ENCODE results near the gene PGA3.
"Not testable (repeated sequence)": the region's sequence is repeated elsewhere in the genome, so short reads cannot be mapped to it uniquely, and the experiment has no call there.

Gene PGA3

DNA sequence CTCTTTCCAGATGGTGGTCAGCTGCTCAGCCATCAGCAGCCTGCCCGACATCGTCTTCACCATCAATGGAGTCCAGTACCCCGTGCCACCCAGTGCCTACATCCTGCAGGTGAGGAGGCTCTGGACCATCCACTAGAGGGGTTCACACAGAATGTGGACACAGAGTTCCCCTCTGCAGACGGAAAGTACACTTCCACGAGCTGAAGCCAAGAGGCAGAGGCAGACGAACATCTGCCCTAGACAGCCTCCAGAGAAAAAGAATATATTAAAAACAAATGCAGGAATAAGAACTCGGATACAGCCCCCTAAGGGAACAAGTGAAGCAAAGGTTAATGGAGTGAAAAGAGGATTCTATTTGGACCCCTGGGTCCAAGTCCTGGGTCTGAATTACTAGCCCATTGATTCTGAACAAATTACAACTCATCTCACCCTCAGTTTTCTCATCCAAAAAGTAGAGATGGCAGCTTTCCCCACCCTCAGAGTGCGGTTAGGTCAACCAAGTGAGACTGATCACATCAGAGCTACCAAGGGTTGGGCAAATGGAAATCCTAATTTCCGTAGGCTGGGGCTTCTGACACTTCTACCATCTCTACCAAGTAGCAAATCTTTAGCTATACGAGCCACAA lies 8.1 kb downstream of the PGA3 start:
- DNase-seq = not testable (repeated sequence)

DNA sequence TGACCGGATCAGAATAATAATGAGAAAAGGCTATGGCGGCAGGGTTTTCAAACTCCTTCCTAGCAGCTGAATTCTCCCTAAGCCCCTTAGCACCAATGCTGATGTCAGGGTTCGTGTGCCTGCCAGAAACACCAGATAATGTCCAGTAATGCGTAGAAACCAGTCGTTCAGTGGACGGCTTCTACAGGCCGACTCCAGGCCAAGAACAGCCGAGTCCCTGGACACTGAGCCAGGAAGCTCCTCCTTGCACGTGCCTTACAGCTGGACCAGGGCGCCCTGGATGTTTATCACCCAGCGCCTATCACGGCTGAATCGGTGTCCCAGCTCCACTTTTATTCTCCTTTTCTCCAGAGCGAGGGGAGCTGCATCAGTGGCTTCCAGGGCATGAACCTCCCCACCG lies 8.9 kb downstream of the PGA3 start:
- not testable (repeated sequence) for DNase-seq

DNA sequence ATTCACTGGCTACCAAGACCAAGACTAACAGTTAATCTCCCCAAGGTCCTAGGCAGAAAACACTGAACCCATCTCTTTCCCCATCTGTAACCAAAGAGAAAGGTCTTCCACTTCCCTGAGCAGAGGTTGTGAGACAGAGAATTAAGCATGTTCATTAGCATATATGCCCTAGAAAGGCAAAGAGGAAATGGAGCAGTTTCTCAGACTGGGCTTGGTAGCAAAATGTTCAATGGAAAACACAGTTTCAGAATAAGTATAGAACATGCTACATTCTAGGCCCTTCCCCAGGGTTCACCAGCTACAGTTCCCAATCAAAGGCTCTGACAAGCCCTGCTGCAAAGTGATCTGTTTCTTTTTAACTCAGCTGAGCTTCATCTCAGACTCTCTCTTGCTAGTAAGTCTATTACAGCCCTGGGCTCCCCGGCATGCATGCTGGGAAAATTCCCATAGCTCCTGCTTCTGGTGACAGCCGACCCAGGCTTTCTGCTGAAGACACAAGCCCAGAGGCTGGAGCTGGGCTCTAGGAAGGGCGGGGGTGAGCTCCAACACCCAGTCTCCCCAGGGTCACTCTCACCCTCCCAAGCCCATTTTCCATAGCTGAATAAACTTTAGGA lies 10.5 kb downstream of the PGA3 start:
- not testable (repeated sequence) for DNase-seq

DNA sequence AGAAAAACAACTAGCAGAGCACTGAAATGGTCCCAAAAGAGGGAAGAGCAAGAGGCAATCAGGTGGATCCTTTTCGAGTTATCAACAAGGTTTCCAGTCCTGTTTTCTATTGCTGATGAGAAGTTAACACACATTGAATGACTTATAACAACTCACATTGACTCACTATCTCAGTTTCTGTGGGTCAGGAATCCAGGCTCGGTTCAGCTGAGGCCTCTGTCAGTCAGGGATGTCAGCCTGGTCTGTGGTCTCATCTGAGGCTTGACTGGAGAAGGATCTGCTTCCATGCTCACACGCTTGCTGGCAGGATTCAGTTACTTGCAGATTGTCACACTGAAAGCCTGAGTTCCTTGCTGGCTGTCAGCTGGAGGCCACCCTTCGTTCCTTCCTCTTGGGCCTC lies 15.0 kb downstream of the PGA3 start:
- DNase-seq = not testable (repeated sequence)

DNA sequence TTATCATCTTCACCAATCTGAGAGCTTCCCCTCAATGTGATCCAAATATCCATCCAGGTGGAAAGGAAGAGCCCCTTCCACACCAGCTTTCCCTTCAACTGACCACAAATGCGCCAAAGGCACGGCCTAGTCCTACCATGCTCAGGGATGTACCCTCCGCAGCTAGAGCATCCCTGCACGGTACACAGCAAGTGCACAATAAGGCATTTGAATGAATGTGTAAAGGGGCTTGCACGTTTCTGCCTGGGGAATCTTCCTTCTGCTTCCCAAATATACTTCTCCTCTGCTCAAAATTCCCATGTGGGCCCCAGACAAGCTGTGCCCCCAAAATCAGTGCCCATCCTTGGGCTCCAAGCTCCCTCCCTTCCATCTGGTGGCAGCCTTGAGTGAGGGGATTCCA lies 15.7 kb downstream of the PGA3 start:
- not testable (repeated sequence) for DNase-seq

DNA sequence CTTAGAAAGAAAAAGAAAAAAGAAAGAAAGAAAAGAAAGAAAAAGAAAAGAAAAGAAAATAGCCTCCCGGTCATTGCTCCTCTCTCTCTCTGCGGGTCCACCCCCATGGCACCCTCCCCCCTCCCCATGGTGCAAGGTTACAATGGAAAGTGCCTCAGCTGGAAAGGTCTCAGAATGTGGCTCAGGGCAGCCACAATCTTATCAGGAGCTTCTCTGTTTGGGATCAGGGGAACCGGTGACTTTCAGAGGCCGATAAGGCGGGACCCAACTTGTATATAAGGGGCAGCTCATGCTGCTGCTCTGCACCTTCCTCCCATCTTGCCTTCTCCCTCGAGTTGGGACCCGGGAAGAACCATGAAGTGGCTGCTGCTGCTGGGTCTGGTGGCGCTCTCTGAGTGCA lies 18.7 kb downstream of the PGA3 start, which contains the start of gene PGA4:
TSS of gene PGA4 (plus strand) at position 301 of the 400 bp plus-strand sequence. CDS start at position 355, 54 bp downstream.
- not testable (repeated sequence) for DNase-seq

DNA sequence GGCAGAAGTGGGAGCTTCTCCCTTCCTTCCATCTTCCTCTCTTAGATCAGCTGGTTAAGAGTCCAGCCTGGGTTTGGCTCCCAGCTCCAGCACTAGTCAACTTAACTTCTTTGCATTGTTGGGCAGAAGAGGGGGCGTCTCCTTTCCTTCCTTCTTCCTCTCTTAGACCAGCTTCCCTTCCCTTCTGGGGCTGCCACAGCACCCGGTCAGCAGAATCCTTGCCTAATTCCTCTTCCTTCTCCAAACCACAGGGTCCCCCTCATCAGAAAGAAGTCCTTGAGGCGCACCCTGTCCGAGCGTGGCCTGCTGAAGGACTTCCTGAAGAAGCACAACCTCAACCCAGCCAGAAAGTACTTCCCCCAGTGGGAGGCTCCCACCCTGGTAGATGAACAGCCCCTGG lies 19.4 kb downstream of the PGA3 start:
- DNase-seq = not testable (repeated sequence)

DNA sequence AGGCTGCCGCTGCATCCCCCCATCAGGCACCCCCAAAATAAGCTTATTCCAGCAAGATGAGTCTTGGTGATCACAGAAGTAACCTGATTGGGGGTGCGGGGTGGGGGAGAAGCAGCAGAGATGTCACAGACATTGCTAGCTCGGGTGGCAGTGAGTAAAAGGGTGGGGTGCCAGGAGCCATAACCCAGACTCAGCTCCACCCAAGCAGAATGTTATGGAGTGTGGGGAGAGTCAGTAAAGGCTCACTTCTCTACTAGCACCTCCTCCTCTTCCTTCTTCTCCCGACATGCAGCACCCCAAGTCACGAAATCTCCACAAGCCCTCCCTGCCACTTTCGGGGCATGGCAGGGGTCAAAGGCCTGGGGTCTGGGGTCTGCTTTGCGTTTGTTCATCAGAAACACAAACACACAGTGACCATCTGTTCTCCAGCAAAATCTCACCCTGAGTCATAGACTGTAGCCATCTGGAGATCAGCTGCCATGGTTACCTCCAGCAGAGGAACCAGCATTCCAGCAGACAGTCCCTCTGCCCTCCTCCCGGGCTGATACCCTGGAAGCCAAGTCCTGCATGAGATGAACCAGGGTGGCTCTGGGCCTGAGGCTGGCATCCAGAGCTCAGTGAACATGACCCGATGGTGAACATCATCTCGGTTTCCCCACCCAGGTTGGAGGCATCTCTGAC lies 23.3 kb downstream of the PGA3 start:
- not testable (repeated sequence) for DNase-seq

DNA sequence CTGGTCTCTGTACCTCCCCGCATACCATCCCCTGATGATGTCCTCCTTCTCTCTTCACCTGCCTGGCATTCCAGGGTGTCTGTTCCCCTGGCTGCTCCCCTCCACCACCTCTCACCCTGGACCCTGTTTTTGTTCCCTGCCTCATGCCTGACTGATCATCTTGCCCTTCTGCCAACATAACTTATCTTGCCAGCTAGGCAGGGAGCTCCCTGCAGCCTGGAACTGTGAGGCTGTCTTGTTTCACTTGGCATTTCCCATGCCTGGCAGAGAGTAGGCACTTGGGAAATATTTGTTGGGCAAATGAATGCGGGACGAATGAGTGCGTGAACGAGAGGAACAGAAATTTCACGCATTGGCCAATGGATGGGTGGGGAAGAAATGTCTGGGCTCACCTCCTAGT lies 26.1 kb downstream of the PGA3 start:
- not testable (repeated sequence) for DNase-seq

DNA sequence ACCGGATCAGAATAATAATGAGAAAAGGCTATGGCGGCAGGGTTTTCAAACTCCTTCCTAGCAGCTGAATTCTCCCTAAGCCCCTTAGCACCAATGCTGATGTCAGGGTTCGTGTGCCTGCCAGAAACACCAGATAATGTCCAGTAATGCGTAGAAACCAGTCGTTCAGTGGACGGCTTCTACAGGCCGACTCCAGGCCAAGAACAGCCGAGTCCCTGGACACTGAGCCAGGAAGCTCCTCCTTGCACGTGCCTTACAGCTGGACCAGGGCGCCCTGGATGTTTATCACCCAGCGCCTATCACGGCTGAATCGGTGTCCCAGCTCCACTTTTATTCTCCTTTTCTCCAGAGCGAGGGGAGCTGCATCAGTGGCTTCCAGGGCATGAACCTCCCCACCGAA lies 27.7 kb downstream of the PGA3 start:
- not testable (repeated sequence) for DNase-seq

DNA sequence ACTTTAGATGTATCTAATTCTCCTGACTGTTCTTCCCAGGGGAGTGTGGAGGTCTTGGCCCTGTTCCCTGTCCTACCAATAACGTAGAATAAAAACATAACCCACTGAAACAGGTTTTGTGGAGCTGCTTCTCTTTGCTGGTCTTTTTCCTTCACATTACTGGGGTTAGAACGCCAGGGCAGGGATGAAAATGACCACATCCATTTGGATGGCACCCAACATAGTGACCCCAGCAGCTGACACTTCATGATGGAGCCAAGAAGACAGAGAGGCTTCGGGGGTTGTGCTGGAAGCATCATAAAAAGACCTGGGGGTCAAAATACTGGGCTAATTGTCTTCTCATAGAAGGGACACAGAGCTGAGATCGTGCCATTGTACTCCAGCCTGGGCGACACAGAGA lies 28.3 kb downstream of the PGA3 start:
- DNase-seq = not testable (repeated sequence)

DNA sequence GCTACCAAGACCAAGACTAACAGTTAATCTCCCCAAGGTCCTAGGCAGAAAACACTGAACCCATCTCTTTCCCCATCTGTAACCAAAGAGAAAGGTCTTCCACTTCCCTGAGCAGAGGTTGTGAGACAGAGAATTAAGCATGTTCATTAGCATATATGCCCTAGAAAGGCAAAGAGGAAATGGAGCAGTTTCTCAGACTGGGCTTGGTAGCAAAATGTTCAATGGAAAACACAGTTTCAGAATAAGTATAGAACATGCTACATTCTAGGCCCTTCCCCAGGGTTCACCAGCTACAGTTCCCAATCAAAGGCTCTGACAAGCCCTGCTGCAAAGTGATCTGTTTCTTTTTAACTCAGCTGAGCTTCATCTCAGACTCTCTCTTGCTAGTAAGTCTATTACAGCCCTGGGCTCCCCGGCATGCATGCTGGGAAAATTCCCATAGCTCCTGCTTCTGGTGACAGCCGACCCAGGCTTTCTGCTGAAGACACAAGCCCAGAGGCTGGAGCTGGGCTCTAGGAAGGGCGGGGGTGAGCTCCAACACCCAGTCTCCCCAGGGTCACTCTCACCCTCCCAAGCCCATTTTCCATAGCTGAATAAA lies 29.3 kb downstream of the PGA3 start:
- not testable (repeated sequence) for DNase-seq

DNA sequence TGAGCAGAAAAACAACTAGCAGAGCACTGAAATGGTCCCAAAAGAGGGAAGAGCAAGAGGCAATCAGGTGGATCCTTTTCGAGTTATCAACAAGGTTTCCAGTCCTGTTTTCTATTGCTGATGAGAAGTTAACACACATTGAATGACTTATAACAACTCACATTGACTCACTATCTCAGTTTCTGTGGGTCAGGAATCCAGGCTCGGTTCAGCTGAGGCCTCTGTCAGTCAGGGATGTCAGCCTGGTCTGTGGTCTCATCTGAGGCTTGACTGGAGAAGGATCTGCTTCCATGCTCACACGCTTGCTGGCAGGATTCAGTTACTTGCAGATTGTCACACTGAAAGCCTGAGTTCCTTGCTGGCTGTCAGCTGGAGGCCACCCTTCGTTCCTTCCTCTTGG lies 33.8 kb downstream of the PGA3 start:
- not testable (repeated sequence) for DNase-seq

DNA sequence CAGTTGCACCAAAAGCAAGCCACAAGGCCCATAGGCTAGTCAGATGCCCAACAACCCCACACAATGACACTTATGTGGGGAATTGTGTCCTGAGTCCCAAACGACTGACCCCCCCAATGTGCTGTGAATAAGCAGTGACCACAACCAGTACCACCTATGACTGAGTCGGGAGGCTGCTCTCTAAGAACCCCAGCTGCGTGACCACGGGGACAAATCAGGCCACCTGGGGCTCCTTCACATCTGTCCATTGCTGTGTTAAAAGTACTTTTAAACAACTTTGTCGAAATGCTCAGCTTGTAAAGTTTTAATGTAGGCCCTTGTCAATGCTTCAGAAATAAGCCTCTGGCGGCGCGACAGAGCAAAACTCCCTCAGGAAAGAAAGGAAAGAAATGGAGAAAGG lies 37.0 kb downstream of the PGA3 start:
- not testable (repeated sequence) for DNase-seq

DNA sequence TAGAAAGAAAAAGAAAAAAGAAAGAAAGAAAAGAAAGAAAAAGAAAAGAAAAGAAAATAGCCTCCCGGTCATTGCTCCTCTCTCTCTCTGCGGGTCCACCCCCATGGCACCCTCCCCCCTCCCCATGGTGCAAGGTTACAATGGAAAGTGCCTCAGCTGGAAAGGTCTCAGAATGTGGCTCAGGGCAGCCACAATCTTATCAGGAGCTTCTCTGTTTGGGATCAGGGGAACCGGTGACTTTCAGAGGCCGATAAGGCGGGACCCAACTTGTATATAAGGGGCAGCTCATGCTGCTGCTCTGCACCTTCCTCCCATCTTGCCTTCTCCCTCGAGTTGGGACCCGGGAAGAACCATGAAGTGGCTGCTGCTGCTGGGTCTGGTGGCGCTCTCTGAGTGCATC lies 37.6 kb downstream of the PGA3 start, which contains the start of gene PGA5:
TSS of gene PGA5 (plus strand) at position 301 of the 400 bp plus-strand sequence. CDS start at position 353, 52 bp downstream.
- DNase-seq = not testable (repeated sequence)

DNA sequence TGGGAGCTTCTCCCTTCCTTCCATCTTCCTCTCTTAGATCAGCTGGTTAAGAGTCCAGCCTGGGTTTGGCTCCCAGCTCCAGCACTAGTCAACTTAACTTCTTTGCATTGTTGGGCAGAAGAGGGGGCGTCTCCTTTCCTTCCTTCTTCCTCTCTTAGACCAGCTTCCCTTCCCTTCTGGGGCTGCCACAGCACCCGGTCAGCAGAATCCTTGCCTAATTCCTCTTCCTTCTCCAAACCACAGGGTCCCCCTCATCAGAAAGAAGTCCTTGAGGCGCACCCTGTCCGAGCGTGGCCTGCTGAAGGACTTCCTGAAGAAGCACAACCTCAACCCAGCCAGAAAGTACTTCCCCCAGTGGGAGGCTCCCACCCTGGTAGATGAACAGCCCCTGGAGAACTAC lies 38.2 kb downstream of the PGA3 start:
- not testable (repeated sequence) for DNase-seq

DNA sequence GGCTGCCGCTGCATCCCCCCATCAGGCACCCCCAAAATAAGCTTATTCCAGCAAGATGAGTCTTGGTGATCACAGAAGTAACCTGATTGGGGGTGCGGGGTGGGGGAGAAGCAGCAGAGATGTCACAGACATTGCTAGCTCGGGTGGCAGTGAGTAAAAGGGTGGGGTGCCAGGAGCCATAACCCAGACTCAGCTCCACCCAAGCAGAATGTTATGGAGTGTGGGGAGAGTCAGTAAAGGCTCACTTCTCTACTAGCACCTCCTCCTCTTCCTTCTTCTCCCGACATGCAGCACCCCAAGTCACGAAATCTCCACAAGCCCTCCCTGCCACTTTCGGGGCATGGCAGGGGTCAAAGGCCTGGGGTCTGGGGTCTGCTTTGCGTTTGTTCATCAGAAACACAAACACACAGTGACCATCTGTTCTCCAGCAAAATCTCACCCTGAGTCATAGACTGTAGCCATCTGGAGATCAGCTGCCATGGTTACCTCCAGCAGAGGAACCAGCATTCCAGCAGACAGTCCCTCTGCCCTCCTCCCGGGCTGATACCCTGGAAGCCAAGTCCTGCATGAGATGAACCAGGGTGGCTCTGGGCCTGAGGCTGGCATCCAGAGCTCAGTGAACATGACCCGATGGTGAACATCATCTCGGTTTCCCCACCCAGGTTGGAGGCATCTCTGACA lies 42.1 kb downstream of the PGA3 start:
- DNase-seq = not testable (repeated sequence)

DNA sequence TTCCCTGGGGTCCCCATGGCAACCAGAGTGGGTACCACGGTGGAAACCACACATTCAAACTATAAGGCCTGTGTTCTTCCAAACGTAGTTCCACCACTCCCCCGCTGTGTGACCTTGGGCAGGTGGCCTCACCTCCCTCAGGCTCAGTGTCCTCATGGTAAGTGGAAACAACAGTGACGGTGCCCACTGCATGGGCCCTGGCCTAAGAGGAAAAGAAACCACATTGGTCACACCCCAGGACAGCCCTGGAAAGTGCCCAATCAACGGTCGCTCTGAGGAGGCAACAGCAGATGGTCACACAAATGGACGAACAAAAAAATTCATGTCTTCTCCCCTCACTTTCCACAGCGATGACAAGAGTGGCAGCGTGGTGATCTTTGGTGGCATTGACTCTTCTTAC lies 44.8 kb downstream of the PGA3 start:
- DNase-seq = not testable (repeated sequence)

DNA sequence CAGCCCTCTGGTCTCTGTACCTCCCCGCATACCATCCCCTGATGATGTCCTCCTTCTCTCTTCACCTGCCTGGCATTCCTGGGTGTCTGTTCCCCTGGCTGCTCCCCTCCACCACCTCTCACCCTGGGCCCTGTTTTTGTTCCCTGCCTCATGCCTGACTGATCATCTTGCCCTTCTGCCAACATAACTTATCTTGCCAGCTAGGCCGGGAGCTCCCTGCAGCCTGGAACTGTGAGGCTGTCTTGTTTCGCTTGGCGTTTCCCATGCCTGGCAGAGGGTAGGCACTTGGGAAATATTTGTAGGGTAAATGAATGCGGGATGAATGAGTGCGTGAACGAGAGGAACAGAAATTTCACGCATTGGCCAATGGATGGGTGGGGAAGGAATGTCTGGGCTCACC lies 45.9 kb downstream of the PGA3 start:
- DNase-seq = not testable (repeated sequence)

DNA sequence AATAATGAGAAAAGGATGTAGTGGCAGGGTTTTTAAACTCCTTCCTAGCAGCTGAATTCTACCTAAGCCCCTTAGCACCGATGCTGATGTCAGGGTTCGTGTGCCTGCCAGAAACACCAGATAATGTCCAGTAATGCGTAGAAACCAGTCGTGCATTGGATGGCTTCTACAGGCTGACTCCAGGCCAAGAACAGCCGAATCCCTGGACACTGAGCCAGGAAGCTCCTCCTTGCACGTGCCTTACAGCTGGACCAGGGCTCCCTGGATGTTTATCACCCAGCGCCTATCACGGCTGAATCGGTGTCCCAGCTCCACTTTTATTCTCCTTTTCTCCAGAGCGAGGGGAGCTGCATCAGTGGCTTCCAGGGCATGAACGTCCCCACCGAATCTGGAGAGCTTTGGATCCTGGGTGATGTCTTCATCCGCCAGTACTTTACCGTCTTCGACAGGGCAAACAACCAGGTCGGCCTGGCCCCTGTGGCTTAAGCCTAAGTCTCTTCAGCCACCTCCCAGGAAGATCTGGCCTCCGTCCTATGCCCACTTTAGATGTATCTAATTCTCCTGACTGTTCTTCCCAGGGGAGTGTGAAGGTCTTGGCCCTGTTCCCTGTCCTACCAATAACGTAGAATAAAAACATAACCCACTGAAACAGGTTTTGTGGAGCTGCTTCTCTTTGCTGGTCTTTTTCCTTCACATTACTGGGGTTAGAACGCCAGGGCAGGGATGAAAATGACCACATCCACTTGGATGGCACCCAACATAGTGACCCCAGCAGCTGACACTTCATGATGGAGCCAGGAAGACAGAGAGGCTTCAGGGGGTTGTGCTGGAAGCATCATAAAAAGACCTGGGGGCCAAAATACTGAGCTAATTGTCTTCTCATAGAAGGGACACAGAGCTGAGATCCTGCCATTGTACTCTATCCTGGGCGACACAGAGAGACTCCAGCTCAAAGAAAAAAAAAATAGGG lies 47.8 kb downstream of the PGA3 start:
- DNase-seq = peak; percentile 11

DNA sequence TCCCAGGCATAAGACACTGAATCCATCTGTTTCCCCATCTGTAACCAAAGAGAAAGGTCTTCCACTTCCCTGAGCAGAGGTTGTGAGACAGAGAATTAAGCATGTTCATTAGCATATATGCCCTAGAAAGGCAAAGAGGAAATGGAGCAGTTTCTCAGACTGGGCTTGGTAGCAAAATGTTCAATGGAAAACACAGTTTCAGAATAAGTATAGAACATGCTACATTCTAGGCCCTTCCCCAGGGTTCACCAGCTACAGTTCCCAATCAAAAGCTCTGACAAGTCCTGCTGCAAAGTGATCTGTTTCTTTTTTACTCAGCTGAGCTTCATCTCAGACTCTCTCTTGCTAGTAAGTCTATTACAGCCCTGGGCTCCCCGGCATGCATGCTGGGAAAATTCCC lies 49.0 kb downstream of the PGA3 start:
- not testable (repeated sequence) for DNase-seq

All from fibroblast of upper back skin (primary cell).